Measurements from ENCODE around the gene IRS1.

IRS1 gene

GRCh38 chr2:226797989-226798421 lies 1.6 kb downstream of the IRS1 start:
- H3K27me3 Mint-ChIP-seq, result no peaks in the 10 kb centered on the region
- peak overlapping the region; percentile 87 for H3K4me3 Mint-ChIP-seq
- no peaks in the 10 kb centered on the region for H3K36me3 Mint-ChIP-seq
- peaks cover 58% of the 10 kb centered on the region for H3K4me1 Mint-ChIP-seq
- no peak overlapping the region for H3K27ac Mint-ChIP-seq
- H3K9me3 Mint-ChIP-seq, result no peaks in the 10 kb centered on the region

- Mint-ChIP-seq H3K27me3 (no peaks in the 10 kb centered on the region), H3K4me3 (no peak overlapping the region), H3K9me3 (no peaks in the 10 kb centered on the region), H3K27ac (peak overlapping the region; percentile 12), H3K36me3 (no peaks in the 10 kb centered on the region), H3K4me1 (peaks cover 59% of the 10 kb centered on the region)
Measured at GRCh38 chr2:226797289-226797988, 2.2 kb downstream of the IRS1 start.

- Mint-ChIP-seq H3K27me3 (no peaks in the 10 kb centered on the region), H3K4me1 (peaks cover 60% of the 10 kb centered on the region), H3K9me3 (no peaks in the 10 kb centered on the region), H3K27ac (no peak overlapping the region), H3K36me3 (no peaks in the 10 kb centered on the region), H3K4me3 (no peak overlapping the region)
Measured at GRCh38 chr2:226796840-226797288, 2.8 kb downstream of the IRS1 start.

- Mint-ChIP-seq H3K4me1 (peaks cover 55% of the 10 kb centered on the region), H3K4me3 (peak overlapping the region; percentile 3), H3K36me3 (no peaks in the 10 kb centered on the region), H3K27me3 (no peaks in the 10 kb centered on the region), H3K27ac (peak overlapping the region; percentile 12), H3K9me3 (no peaks in the 10 kb centered on the region)
Measured at GRCh38 chr2:226796012-226796839, 3.4 kb downstream of the IRS1 start.

- Mint-ChIP-seq H3K27me3 (no peaks in the 10 kb centered on the region), H3K9me3 (no peaks in the 10 kb centered on the region), H3K27ac (peak overlapping the region; percentile 12), H3K4me1 (peaks cover 55% of the 10 kb centered on the region), H3K36me3 (no peaks in the 10 kb centered on the region), H3K4me3 (no peak overlapping the region)
Measured at GRCh38 chr2:226795281-226796011, 4.2 kb downstream of the IRS1 start.

GRCh38 chr2:226794751-226795171 lies 4.9 kb downstream of the IRS1 start:
- no peaks in the 10 kb centered on the region for H3K9me3 Mint-ChIP-seq
- H3K27ac Mint-ChIP-seq, result no peak overlapping the region
- peaks cover 57% of the 10 kb centered on the region for H3K4me1 Mint-ChIP-seq
- H3K4me3 Mint-ChIP-seq, result peak overlapping the region; percentile 53
- H3K36me3 Mint-ChIP-seq, result no peaks in the 10 kb centered on the region
- no peaks in the 10 kb centered on the region for H3K27me3 Mint-ChIP-seq

- H3K4me3 Mint-ChIP-seq, result peak overlapping the region; percentile 53
- no peaks in the 10 kb centered on the region for H3K27me3 Mint-ChIP-seq
- peak overlapping the region; percentile 46 for H3K27ac Mint-ChIP-seq
- no peaks in the 10 kb centered on the region for H3K36me3 Mint-ChIP-seq
- peaks cover 63% of the 10 kb centered on the region for H3K4me1 Mint-ChIP-seq
- no peaks in the 10 kb centered on the region for H3K9me3 Mint-ChIP-seq
Measured at GRCh38 chr2:226794196-226794661, 5.4 kb downstream of the IRS1 start.

- Mint-ChIP-seq H3K27ac (peak overlapping the region; percentile 46), H3K27me3 (no peaks in the 10 kb centered on the region), H3K9me3 (no peaks in the 10 kb centered on the region), H3K36me3 (no peaks in the 10 kb centered on the region), H3K4me1 (peaks cover 69% of the 10 kb centered on the region), H3K4me3 (peak overlapping the region; percentile 26)
Measured at GRCh38 chr2:226793646-226794045, 6.0 kb downstream of the IRS1 start.

GRCh38 chr2:226792155-226792881 lies 7.3 kb downstream of the IRS1 start:
- Mint-ChIP-seq H3K36me3 (no peaks in the 10 kb centered on the region), H3K4me3 (peak overlapping the region; percentile 87), H3K27me3 (no peaks in the 10 kb centered on the region), H3K4me1 (peaks cover 81% of the 10 kb centered on the region), H3K9me3 (no peaks in the 10 kb centered on the region), H3K27ac (peak overlapping the region; percentile 92)

- Mint-ChIP-seq H3K36me3 (no peaks in the 10 kb centered on the region), H3K27ac (peak overlapping the region; percentile 98), H3K9me3 (no peaks in the 10 kb centered on the region), H3K27me3 (no peaks in the 10 kb centered on the region), H3K4me1 (peaks cover 82% of the 10 kb centered on the region), H3K4me3 (peak overlapping the region; percentile 94)
Measured at GRCh38 chr2:226791487-226792081, 8.0 kb downstream of the IRS1 start.

GRCh38 chr2:226791056-226791486 lies 8.5 kb downstream of the IRS1 start:
- Mint-ChIP-seq H3K27me3 (no peaks in the 10 kb centered on the region), H3K9me3 (no peaks in the 10 kb centered on the region), H3K27ac (peak overlapping the region; percentile 98), H3K4me1 (peaks cover 81% of the 10 kb centered on the region), H3K36me3 (no peaks in the 10 kb centered on the region), H3K4me3 (peak overlapping the region; percentile 94)

GRCh38 chr2:226790431-226790830 lies 9.2 kb downstream of the IRS1 start:
- peaks cover 79% of the 10 kb centered on the region for H3K4me1 Mint-ChIP-seq

GRCh38 chr2:226790011-226790410 lies 9.6 kb downstream of the IRS1 start:
- no peaks in the 10 kb centered on the region for H3K27me3 Mint-ChIP-seq
- peak overlapping the region; percentile 58 for H3K4me3 Mint-ChIP-seq
- H3K36me3 Mint-ChIP-seq, result no peaks in the 10 kb centered on the region
- no peak overlapping the region for H3K27ac Mint-ChIP-seq
- H3K9me3 Mint-ChIP-seq, result no peaks in the 10 kb centered on the region
- peaks cover 79% of the 10 kb centered on the region for H3K4me1 Mint-ChIP-seq

More at GRCh38 chr2:226790431-226790830, 9.2 kb downstream of the IRS1 start:
- no peaks in the 10 kb centered on the region for H3K9me3 Mint-ChIP-seq
- H3K27me3 Mint-ChIP-seq, result no peaks in the 10 kb centered on the region
- peak overlapping the region; percentile 98 for H3K27ac Mint-ChIP-seq
- peak overlapping the region; percentile 94 for H3K4me3 Mint-ChIP-seq
- H3K36me3 Mint-ChIP-seq, result no peaks in the 10 kb centered on the region

- Mint-ChIP-seq H3K4me3 (no peak overlapping the region), H3K9me3 (no peaks in the 10 kb centered on the region), H3K36me3 (no peaks in the 10 kb centered on the region), H3K27ac (peak overlapping the region; percentile 60), H3K27me3 (no peaks in the 10 kb centered on the region), H3K4me1 (peaks cover 70% of the 10 kb centered on the region)
Measured at GRCh38 chr2:226788881-226789490, 10.6 kb downstream of the IRS1 start.

Measured in activated naive CD4-positive, alpha-beta T cell treated with anti-CD3 and anti-CD28 coated beads, Interleukin-2, amount 50 U/mL, for 24 hours (primary cell).